Hypothalamus (tissue), 51 donors: ENCODE data around the gene AHCYL1.

Experiments used
- DNase-seq, 51 donors: peaks; one replicate each; lab custom pipeline; 2025; lab: John Stamatoyannopoulos, UW

AHCYL1 gene

DNA sequence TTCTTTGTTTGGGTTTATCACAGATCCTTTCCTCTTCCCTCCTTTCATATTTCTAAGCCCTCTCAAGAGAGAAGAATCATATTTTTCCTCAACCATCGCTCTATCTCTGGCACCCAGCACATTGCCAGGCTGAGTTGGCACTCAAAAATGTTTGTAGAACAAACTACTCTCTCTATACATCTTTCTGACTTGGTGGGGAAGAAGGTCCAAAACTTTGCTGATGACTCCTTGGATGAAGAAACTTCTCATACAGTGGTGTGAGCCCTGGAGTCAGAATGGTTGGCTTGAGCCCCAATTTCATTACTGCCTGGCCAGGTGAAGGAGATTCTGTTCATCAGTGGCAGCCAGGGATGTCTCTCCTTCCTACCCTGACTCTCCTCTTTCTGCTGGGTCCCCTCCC, 74.0 kb downstream of the AHCYL1 start:
- no peak for DNase-seq

DNA sequence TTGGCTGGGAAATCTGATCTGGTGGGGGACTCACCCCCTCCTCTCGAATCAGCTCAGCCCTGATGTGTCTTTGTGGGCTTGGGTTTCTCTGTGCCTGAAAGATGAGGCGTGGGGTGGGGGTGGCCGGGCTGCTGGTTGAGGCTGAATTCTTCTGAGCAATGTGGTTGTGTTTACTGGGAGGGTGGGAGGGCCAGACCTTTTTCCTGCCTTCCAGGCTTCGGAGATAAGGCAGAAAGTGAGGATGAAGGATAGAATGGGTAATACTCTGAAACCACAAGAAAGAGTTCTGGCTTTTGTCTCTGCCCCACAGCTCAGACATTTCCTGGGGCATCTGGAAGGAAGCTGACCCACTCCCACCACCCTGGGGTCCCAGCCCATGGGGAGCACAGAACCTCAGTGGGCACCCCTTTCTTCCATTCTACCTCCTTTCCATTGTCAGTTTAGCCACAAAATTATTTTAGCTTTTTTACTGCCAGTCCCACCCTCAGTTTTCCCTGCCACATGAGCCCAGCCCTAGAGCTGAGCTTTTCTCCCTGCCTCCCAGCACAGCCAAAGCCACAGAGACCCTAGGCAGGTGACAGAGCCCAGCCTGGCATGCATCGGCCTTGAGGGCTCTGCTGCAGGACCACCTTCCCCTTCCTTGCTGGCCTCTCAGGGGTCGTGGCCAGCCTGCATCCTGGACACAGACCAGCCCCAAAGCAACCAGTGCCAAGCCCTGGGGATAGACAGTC, 74.7 kb downstream of the AHCYL1 start:
- DNase-seq = no peak

DNA sequence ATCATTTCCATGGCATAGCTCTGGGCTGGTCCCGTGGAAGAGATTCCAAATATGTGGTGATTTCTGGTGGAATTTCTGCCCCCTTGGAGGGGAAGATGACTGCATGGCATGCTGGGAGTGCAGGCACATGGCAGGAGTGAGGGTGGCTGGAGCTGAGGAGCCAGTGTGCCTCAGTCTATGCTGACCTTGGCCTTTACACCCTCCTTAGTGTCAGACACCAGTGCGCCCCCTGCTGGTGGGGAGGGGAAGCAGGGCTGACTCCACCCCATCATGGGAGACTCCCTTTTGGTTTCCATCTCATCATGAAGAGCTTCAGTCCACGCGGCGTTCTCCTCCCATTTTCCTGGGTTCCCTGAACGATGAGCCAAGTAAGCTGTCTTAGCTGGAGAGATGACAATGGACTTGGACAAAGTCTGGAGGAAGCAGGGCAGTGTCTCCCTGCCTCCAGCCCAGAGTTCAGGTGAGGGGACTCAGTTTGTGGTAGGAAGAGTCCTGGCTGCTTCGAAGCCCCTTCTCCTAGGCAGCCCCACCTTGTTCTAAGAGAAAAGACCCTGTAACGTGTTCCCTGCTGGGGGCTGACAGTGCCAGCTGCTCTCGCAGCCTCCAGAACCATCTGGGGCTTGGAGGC, 75.6 kb downstream of the AHCYL1 start:
- peak in 2 of 51 donors; percentile 6 to 16 for DNase-seq

DNA sequence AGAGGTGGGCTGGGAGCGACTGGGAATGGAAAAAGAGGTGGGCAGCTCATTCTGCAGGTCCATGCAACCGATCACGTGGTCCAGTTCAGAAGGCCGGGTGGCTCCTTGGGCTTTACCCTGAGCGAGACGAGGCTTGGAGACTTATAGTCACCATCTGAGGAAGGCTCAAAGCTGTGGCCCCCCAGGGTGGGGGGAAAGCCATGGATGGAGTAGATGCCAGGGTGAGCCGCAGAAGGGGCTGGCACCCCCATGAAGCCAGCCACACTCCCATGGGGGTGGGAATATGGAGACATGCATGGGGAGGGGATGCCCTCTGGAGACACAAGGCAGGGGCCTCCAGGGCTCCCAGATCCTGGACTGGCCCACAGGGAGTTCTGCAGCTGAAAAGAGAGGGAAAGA, 76.1 kb downstream of the AHCYL1 start:
- no peak for DNase-seq

DNA sequence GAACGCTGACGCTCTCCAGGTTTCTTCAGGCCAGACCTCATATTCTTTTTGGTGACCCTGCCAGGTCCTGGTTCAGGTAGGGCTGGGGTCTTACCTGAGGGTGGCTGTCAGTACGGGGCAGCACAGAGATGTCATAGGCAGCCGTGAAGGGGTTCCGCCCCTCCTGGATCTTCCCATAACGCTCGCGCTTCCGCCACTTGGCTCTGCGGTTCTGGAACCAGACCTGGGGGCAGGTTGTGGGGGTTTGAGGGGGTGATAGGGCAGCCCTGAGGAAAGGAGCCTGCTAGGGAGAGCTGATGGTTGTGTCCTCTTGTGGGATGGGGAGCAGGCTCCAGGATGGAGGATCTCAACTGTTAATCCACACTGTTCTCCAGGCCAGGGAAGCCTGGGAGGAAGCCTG, 76.8 kb downstream of the AHCYL1 start:
- no peak for DNase-seq

DNA sequence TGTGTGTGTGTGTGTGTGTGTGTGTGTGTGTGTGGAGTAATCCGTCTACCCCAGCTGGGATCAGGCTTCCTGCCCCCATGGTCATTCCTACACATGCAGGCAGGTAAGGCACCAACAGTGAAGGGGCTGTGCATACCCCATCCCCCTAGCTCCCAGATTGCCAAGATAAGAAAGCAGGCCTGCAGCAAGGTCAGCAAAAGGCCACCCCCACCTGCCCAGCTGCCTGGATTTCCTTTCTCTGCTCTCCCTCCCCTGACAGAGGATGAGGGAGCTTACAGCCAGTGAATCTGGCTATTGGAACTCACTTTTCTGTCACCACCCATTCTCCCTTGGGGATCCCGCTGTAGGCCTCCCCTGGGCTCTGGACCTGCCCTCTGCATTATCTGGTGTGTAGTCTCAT, 78.0 kb downstream of the AHCYL1 start:
- no peak for DNase-seq

DNA sequence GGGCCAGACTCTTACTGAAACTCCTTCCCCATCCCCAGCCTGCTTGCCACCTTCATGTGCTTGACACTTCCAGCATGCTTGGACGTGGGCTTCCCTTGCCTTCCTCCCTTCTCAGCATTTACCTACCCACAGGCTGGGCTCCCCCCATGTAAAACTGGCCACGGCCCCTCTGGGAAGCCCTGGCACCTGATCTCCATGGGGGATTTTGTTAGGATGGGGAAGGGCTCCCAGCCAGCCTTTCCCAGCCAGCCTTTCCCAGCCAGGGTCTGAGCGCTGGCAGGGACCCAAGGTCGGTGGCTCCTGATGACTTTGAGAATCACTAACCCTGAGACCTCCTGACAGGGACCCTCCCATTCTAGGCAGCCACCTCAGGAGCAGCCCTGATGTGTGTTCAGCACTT, 79.2 kb downstream of the AHCYL1 start:
- DNase-seq = no peak

DNA sequence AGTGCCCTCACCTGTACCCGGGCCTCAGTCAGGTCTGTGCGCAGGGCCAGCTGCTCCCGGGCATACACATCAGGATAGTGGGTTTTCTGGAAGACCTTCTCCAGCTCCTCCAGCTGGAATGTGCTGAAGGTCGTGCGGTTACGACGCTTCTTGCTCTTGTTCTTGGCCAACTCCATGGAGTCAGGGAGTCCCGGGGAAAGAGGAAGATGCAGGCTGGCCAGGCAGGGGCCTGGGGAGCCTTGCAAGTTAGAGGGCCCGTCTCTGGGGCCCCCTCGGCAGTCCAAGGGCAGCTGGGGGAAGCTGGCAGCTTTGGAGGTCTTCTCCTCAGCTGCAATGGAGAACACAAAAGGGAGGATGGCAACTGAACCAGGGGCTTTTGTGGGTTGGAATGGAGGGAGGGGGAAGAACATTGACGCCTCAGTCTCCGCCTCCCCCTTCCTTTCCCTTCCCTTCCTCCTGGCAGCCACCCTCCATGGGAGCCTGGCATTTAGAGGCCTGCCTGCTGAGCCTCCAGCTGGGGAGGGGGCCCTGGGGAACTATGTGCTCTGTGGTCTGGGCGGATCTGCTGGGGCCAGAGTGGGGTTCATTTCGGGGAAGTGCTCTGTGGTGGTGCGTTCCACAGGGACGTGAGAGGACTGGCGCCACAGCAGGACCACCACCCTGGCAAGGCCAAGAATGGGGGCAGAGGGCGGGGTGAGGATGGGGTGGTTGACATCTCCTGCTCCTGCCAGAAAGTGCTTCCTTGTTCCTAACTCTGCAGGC, 80.2 kb downstream of the AHCYL1 start:
- no peak for DNase-seq

DNA sequence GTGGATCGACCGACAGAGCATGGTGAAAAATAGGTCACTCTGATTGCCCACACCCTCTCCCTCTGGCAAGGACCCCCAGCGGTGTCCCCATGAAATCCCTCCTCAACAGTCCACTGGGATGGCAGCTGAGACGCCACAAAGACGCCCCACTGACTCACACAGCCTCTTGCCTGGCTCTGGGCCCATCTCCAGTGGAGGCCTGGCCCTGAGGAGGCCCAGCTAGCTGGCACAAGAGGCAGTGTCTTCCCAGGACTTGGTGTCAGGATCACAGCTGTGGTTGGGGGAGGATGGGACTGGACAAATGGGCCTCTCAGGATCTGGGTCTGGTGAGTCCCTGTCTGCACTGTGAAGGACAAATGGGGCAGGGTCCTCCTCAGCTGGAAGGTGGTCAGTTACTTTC, 81.3 kb downstream of the AHCYL1 start:
- no peak for DNase-seq

DNA sequence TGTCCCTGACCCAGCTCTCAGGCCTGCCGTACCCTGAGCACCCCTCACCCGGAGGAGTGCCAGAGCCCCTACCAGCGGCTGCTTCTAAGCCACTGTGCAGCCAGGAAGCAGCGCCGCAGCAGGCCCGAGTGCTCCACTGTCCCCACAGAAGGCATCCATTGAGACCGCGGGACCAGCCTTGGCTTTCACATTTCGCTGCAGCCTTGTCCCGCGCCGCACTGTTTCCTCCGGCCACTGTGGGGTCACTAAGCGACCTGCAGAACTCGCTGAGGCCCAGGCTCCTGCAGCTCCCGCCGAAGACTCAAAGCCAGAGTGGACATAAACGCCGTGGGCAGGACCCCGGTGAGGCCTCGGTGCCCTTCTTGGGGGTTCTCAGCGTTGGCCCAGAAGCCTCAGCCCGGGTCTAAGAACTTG, 82.9 kb downstream of the AHCYL1 start:
- DNase-seq = no peak

DNA sequence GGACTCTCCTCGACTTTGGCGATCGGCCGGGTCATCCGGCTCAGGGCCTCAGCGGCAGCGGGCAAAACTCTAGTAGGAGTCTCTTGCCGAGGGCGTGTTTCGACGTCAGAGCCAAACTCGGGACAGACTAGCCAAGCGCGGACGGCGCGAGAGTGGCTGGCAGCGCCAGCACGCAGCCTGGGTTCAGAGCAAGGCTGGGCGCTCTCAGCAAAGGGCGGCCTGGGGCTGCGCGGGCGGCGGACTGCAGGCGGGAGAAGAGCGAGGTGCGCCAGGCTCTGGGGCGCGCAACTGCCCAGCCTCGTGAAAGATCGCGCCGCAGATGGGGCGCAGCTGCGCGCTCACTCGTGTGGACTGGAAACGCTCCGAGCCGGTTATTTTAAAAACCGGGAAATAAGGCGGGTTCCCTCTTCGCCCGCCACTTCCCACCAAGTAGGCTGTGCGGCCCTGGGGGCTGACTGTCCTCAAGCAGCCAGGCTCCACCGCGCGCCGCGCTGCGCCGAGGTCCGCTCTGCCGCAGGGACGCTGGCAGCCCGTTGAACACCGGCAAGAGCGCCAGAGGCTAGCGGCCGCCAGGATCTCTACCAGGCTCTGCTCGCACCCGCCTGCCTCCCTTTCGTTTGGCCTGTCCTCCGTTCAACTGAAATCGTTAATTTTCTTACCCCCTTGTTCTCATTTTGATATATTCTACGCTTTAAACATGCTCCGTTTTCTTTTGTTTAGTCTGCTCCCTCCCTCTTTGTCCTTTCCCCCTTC, 83.5 kb downstream of the AHCYL1 start:
- DNase-seq = no peak

DNA sequence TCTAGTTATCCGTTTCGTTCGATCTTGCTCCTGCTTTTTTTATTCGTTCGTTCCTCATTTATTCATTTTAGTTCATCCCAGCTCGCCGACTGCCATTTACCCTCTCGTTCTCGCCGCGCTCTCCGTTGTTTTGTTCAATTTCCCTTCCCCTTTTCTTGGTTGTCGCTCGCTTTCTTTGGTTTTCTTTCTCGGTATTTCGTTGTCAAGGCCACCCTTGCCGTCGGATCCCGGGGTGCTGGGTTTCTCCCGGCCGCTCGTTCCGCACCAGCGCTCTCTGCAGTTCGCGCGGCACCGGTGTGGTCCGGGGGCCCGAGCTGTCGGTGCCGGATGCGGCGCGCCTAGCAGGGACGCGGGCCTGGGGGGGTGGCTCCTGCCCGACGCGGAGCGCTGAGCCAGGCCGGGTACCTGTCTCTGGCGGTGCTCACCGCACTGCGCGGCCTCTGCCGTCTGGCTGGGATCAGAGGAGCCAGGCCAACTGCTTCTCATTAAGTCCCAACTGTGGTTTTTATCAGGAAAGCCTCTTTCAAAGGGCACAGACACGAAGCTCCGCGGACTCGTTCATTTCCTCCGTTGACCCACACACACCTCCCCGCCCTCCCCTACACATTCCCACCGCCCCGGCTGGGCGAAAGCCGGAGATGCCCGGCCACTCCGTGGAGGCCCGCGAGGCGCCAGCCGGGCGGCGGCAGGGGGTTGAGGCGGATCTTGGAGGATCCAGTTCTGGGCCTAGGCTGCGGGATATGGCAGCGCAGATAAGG, 84.3 kb downstream of the AHCYL1 start:
- no peak for DNase-seq

DNA sequence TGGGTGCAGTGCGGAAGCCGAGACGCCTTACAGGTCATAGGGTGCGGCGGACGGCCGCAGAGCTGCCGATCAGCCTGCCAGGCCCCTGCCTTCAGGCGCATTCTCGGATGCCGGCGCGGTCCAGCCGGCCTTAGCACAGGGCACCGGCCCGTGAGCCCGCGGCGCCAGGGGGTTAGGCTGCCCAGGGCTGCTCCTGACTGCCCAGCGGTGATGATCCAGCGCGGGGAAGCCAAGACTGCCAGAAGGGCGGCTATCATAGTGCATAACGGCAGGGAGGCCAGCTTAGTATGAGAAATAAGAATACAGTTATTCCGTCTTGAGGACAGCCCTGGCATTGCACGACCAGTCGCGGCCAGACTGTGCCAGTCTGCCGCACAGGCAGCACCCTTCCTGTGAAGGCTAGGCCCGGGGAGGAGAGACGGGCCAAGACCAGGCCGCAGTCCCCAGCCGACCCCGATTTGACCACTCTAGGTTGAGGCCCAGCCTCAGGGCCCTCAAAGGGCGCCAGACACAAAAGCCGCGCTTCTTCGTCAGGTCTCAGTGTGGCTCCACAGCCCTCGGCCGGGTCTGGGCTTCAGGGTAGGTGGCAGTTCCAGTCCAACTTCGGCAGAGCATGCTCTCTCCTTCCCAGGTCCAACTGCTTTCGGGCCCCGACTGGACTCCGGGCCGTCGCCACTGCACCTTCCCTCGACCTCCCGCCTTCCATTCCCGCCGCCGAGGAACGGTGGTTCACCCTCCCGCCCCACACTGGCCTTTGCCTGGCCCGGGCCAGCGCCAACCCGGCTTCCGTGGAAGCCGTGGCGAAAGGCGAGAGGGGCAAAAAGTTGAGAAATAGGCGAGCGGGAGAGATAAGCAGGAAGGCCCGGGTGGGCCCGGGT, 85.1 kb downstream of the AHCYL1 start:
- no peak for DNase-seq

DNA sequence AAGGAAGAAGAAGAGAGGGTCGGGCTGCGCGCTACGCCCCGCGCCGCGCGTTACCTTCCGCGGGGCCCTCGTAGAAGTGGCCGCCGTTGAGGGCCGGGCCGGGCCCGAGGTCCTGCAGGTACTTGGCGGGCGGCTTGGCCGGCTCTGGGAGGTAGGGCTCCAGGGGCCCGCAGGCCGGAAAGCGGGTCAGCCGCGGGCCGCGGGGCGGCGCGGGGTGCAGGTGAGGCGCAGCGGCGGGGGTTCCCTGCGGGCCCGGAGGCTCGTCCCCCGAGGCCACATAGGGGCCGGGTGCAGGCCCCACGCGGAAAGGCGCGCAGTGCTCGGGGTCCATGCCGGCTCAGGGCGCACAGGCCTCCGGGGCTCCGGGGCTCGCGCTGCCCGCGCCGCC, 85.7 kb downstream of the AHCYL1 start:
- DNase-seq = no peak

DNA sequence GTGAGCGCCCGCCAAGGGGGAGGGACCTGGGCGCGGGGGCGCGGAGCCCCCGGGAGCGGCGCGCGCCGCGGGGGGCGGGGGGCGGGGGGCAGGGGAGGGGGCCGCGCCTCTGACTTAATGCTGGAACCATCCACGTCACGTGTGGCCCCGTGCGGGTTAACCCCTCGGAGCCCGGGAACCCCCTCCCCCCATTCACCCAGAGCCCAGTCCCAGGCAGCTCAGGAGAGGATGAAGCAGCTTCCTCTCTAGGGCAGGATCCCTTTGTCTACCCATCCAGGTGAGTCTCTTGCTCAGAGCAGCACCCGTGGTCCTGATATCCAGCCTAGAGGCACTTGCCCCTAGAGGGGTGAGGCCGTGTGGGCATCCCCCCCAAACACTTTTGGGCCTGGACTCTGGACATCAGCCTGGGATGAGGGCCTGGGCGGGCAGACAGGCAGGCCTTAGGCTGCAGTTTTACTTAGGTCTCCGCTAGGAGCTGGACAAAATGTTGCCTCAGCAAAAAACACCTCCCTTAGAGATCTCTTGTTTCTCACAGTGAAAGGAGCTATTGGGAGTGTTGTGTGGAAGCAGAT, 86.2 kb downstream of the AHCYL1 start, which contains the start of gene ALX3:
TSS of gene ALX3 (minus strand) at position 2 of the 572 bp plus-strand sequence. CDS start 60 bp downstream, outside the sequence.
- DNase-seq = no peak
